ENCODE data around the gene PEBP1.

DNA sequence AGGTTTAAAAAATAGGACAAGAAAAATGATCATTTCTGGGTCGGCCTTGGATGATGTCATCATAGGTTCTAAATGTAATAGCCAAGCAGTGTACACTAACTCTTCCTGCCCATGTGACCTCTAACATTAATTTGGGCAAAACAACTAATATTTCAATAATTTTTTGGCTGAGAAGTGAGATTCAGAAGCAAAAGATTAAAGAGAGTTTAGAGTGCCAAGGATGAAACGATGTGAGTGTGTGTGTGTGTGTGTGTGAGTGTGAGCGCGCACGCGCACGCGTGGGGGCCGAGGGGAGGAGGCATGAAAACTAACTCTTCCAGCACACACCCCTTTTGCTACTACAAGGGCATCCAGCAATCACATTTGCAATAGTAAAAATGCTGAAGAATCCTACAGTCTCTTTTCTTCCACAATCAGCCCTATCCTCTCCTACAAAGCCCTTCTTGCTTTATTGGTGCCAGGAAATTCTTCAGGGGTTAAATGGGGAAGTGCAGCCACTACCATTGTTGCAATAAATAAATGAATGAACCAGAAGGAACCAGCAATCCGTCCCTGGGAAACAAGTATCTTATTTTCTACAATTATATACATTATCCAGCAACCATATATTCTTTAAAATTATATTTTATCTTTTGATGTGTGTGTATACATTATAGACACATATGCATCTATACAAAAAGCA is 52.9 kb downstream of the PEBP1 start:
- no peak for TF ChIP-seq ZNF274 (IDR thresholded peaks at IDR 0.05; ENCODE audit: low read length)
- TF ChIP-seq ZNF274 (tag by site-specific recombination; IDR thresholded peaks at IDR 0.05; ENCODE audit: borderline replicate concordance) = no peak
- TF ChIP-seq ZNF677 (tag by site-specific recombination; IDR thresholded peaks at IDR 0.05) = no peak
- no peak for TF ChIP-seq ZNF776 (tag by site-specific recombination; IDR thresholded peaks at IDR 0.05; ENCODE audit: borderline replicate concordance)
- no peak for TF ChIP-seq ZNF138 (tag by site-specific recombination; IDR thresholded peaks at IDR 0.05; ENCODE audit: borderline replicate concordance)
